Measurements from ENCODE around the gene TTC16. TPM values are rescaled to one million over a fixed set of nuclear protein-coding genes. Genes with fewer than 3 reads are reported as not detected.

Gene TTC16
- total and polyA plus RNA-seq, 8 donors, result 0.08 to 0.12 TPM; not detected in 6

- Histone ChIP-seq H3K9me3 (no peaks in the 10 kb centered on the region), H3K4me1 (peaks cover 7 to 22% (median 18%) of the 10 kb centered on the region in 4 donors), H3K27me3 (no peaks in the 10 kb centered on the region), H3K4me3 (no peak overlapping the region), H3K27ac (no peak overlapping the region), H3K36me3 (peaks cover 12 to 38% (median 25%) of the 10 kb centered on the region in 4 donors)
- WGBS, 5 donors, result 85 to 92% (median 88%) methylated on average over 5 to 9 of the region's 9 CpGs
- no peak for DNase-seq
- TF ChIP-seq POLR2AphosphoS5 (IDR thresholded peaks at IDR 0.05), result no peak
- TF ChIP-seq POLR2A (IDR thresholded peaks at IDR 0.05), result no peak
- TF ChIP-seq EP300 (IDR thresholded peaks at IDR 0.05), result no peak
- intact Hi-C loops (cut with DNase I; ENCODE audit: low total_unique reads), result loop anchor here (5.0 kb wide), 1 partner anchor 139 kb away; no protein-coding TSS in a partner anchor
These were observed 15.0 kb downstream of the TTC16 start for GRCh38 chr9:127730799-127731410.

GRCh38 chr9:127731938-127732337, 16.1 kb downstream of the TTC16 start:
- H3K4me3 ChIP-seq, result no peak overlapping the region
- WGBS, 5 donors, result 70 to 88% (median 85%) methylated on average over 14 to 16 of the region's 16 CpGs
- no peak overlapping the region for H3K27ac ChIP-seq
- no peaks in the 10 kb centered on the region for H3K9me3 ChIP-seq
- TF ChIP-seq EP300 (IDR thresholded peaks at IDR 0.05) (no peak), POLR2A (IDR thresholded peaks at IDR 0.05) (no peak), POLR2AphosphoS5 (IDR thresholded peaks at IDR 0.05) (no peak), CTCF (IDR thresholded peaks at IDR 0.05) (no peak)
- no peaks in the 10 kb centered on the region for H3K27me3 ChIP-seq
- H3K4me1 ChIP-seq, result peaks cover 7 to 22% (median 19%) of the 10 kb centered on the region in 4 donors
- intact Hi-C loops (cut with DNase I; ENCODE audit: low total_unique reads), result loop anchor here (5.0 kb wide), 1 partner anchor 140 kb away; no protein-coding TSS in a partner anchor
- peaks cover 12 to 38% (median 25%) of the 10 kb centered on the region in 4 donors for H3K36me3 ChIP-seq
- no peak for DNase-seq

GRCh38 chr9:127732444-127732843, 16.6 kb downstream of the TTC16 start:
- Histone ChIP-seq H3K4me1 (peaks cover 7 to 22% (median 19%) of the 10 kb centered on the region in 4 donors), H3K9me3 (no peaks in the 10 kb centered on the region), H3K27me3 (no peaks in the 10 kb centered on the region), H3K4me3 (no peak overlapping the region), H3K27ac (no peak overlapping the region), H3K36me3 (peaks cover 12 to 38% (median 25%) of the 10 kb centered on the region in 4 donors)
- 84 to 96% (median 95%) methylated on average over 9 to 21 of the region's 21 CpGs for WGBS, 5 donors
- TF ChIP-seq CTCF (IDR thresholded peaks at IDR 0.05) (no peak), EP300 (IDR thresholded peaks at IDR 0.05) (no peak), POLR2AphosphoS5 (IDR thresholded peaks at IDR 0.05) (no peak), POLR2A (IDR thresholded peaks at IDR 0.05) (no peak)
- intact Hi-C loops (cut with DNase I; ENCODE audit: low total_unique reads), result loop anchor here (5.0 kb wide), 1 partner anchor 140 kb away; no protein-coding TSS in a partner anchor
- no peak for DNase-seq

- Histone ChIP-seq H3K4me1 (peaks cover 7 to 22% (median 19%) of the 10 kb centered on the region in 4 donors), H3K36me3 (peaks cover 12 to 45% (median 30%) of the 10 kb centered on the region in 4 donors), H3K27me3 (no peaks in the 10 kb centered on the region), H3K4me3 (no peak overlapping the region), H3K9me3 (no peaks in the 10 kb centered on the region), H3K27ac (no peak overlapping the region)
- WGBS, 5 donors, result 63 to 91% (median 76%) methylated on average over 2 of the region's 2 CpGs
- no peak for DNase-seq
- intact Hi-C loops (cut with DNase I; ENCODE audit: low total_unique reads), result loop anchor here (5.0 kb wide), 1 partner anchor 141 kb away; no protein-coding TSS in a partner anchor
- TF ChIP-seq POLR2A (IDR thresholded peaks at IDR 0.05) (no peak), CTCF (IDR thresholded peaks at IDR 0.05) (no peak)
These were observed 17.7 kb downstream of the TTC16 start for GRCh38 chr9:127733614-127734013.
